Breast epithelium (tissue), 4 donors: ENCODE results near the gene MRPL39. TPM values are rescaled to one million over a fixed set of nuclear protein-coding genes. Genes with fewer than 3 reads are reported as not detected.

Experiments used
- DNase-seq, 2 donors: peaks; one replicate each; pipeline ENCODE4 v3.0.0-alpha.2; 2019; ENCODE audit warnings: low spot score in 2 of 2
- H3K27ac ChIP-seq, 2 donors: fragments of 200-600 bp; sonication (generic) in 1 of 2; one replicate each; pipeline ENCODE4 v1.5.1; 2016 to 2019; ENCODE audit warnings: mild to moderate bottlenecking in 1 of 2
- H3K27me3 ChIP-seq, 2 donors: fragments of 200-600 bp; sonication (generic) in 1 of 2; one replicate each; pipeline versions ENCODE4 v1.5.1 to v1.6.0; 2017 to 2019; ENCODE audit warnings: control low read depth in 1 of 2, mild to moderate bottlenecking in 1 of 2
- H3K36me3 ChIP-seq: fragments of 200-600 bp; one replicate; pipeline ENCODE4 v1.5.1; 2019
- H3K4me1 ChIP-seq, 2 donors: fragments of 200-600 bp; sonication (generic); one replicate each; pipeline ENCODE4 v1.5.1; 2016 to 2019; ENCODE audit warnings: control low read depth in 1 of 2
- H3K4me3 ChIP-seq, 3 donors: fragments of 200-600 bp; sonication (generic); 1 replicate in 2 of 3; 2 replicates in 1 of 3; pipeline ENCODE4 v1.5.1; 2016 to 2019; ENCODE audit warnings: mild to moderate bottlenecking in 3 of 3, moderate library complexity in 2 of 3
- H3K9me3 ChIP-seq, 2 donors: fragments of 200-600 bp; sonication (generic) in 1 of 2; one replicate each; pipeline ENCODE4 v1.5.1; 2016 to 2019; ENCODE audit warnings: control low read depth in 1 of 2
- POLR2A ChIP-seq: fragments of 450-650 bp; IDR thresholded peaks from one replicate; pipeline ENCODE4 v1.6.1; 2016; ENCODE audit warnings: antibody characterized with exemption, mild to moderate bottlenecking, moderate library complexity
- POLR2AphosphoS5 ChIP-seq, 3 donors: sonication (generic); formaldehyde crosslinking; IDR thresholded peaks; one replicate each; pipeline ENCODE4 v1.6.1; 2017; ENCODE audit warnings: antibody characterized with exemption in 3 of 3
- intact Hi-C: fragments of 100-400 bp; cut with DNase I; formaldehyde crosslinking; loops from one replicate; pipeline ENCODE4 v1.15.1; 2023; ENCODE audit warnings: low total_unique reads
- total RNA-seq, 3 donors: library from RNA; depleted of rRNA; stranded (reverse); fragments of >200 nt; gene quantifications; one replicate each; pipeline ENCODE4 v1.1.0, GENCODE V29; 2016
- TF ChIP-seq, protein P1 (sequence below), 3 donors: fragments of 450-650 bp; IDR thresholded peaks; one replicate each; pipeline ENCODE4 v1.5.1; 2016 to 2017; ENCODE audit warnings: antibody characterized with exemption in 3 of 3, mild to moderate bottlenecking in 3 of 3, moderate library complexity in 3 of 3

MRPL39 gene
- total RNA-seq, 3 donors from 2014 or later: 13.0 to 28.2 (median 26.5) TPM

DNA sequence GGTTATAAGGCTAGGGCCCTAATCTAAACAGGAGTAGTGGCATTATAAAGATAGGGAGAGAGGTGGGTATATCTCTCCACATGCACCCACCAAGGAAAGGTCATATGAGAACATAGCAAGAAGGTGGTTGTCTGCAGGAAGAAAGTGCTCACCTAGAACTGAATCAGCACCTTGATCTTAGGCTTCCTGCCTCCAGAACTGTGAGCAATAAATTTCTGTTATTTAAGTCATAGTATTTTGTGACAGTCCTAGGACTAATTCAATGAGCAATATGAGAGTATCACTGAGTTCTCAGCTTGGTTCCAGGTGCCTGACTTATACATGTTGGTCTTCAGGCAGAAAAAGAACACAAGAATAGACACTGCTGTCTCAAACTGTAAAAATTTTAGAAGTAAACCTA lies 51.8 kb downstream of the MRPL39 start:
- intact Hi-C loops: no loop called here
- H3K9me3 ChIP-seq: no peaks in the 10 kb centered on the region
- no peaks in the 10 kb centered on the region for H3K36me3 ChIP-seq
- no peaks in the 10 kb centered on the region for H3K4me1 ChIP-seq
- no peak overlapping the region for H3K27ac ChIP-seq
- no peak for DNase-seq
- H3K4me3 ChIP-seq: no peak overlapping the region
- no peaks in the 10 kb centered on the region for H3K27me3 ChIP-seq
- TF ChIP-seq, protein P1, sequence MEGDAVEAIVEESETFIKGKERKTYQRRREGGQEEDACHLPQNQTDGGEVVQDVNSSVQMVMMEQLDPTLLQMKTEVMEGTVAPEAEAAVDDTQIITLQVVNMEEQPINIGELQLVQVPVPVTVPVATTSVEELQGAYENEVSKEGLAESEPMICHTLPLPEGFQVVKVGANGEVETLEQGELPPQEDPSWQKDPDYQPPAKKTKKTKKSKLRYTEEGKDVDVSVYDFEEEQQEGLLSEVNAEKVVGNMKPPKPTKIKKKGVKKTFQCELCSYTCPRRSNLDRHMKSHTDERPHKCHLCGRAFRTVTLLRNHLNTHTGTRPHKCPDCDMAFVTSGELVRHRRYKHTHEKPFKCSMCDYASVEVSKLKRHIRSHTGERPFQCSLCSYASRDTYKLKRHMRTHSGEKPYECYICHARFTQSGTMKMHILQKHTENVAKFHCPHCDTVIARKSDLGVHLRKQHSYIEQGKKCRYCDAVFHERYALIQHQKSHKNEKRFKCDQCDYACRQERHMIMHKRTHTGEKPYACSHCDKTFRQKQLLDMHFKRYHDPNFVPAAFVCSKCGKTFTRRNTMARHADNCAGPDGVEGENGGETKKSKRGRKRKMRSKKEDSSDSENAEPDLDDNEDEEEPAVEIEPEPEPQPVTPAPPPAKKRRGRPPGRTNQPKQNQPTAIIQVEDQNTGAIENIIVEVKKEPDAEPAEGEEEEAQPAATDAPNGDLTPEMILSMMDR (IDR thresholded peaks at IDR 0.05): no peak
- TF ChIP-seq POLR2AphosphoS5 (IDR thresholded peaks at IDR 0.05): no peak
- TF ChIP-seq POLR2A: no peak

GRCh38 chr21:25552856-25553255 lies 54.4 kb downstream of the MRPL39 start:
- no peaks in the 10 kb centered on the region for H3K4me1 ChIP-seq
- DNase-seq: no peak
- H3K4me3 ChIP-seq: no peak overlapping the region
- H3K27me3 ChIP-seq: no peaks in the 10 kb centered on the region
- no peaks in the 10 kb centered on the region for H3K36me3 ChIP-seq
- no peak for TF ChIP-seq POLR2AphosphoS5 (IDR thresholded peaks at IDR 0.05)
- TF ChIP-seq POLR2A: no peak
- TF ChIP-seq, protein P1 (IDR thresholded peaks at IDR 0.05): no peak
- intact Hi-C loops: no loop called here
- no peaks in the 10 kb centered on the region for H3K9me3 ChIP-seq
- no peak overlapping the region for H3K27ac ChIP-seq

DNA sequence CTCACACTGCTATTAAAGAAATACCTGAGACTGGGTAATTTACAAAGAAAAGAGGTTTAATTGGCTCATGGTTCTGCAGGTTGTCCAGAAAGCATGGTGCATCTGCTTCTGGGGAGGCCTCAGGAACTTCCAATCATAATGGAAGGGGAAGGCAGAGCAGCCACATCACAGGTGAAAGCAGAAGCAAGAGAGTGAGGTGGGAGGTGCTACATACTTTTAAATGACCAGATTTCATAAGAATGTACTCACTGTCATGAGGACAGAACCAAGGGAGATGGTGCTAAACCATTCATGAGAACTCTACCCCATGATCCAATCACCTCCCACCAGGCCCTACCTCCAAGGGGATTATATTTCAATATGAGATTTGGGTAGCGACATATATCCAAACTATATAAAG lies 55.7 kb downstream of the MRPL39 start:
- no peak for DNase-seq
- intact Hi-C loops: no loop called here
- Histone ChIP-seq H3K9me3 (no peaks in the 10 kb centered on the region), H3K27me3 (no peaks in the 10 kb centered on the region), H3K4me1 (no peaks in the 10 kb centered on the region), H3K36me3 (no peaks in the 10 kb centered on the region), H3K27ac (no peak overlapping the region), H3K4me3 (no peak overlapping the region)
- no peak for TF ChIP-seq POLR2A

- H3K9me3 ChIP-seq: no peaks in the 10 kb centered on the region
- H3K4me1 ChIP-seq: no peaks in the 10 kb centered on the region
- H3K36me3 ChIP-seq: no peaks in the 10 kb centered on the region
- TF ChIP-seq POLR2AphosphoS5 (IDR thresholded peaks at IDR 0.05) (no peak), POLR2A (no peak)
- TF ChIP-seq, protein P1 (IDR thresholded peaks at IDR 0.05): no peak
- no peak for DNase-seq
- intact Hi-C loops: no loop called here
- no peaks in the 10 kb centered on the region for H3K27me3 ChIP-seq
- no peak overlapping the region for H3K4me3 ChIP-seq
- no peak overlapping the region for H3K27ac ChIP-seq
These were observed 56.7 kb downstream of the MRPL39 start for GRCh38 chr21:25550352-25551120.

GRCh38 chr21:25541042-25541441 lies 66.2 kb downstream of the MRPL39 start:
- Histone ChIP-seq H3K36me3 (no peaks in the 10 kb centered on the region), H3K27me3 (no peaks in the 10 kb centered on the region), H3K4me3 (no peak overlapping the region), H3K4me1 (no peaks in the 10 kb centered on the region), H3K9me3 (peaks cover 8 to 28% of the 10 kb centered on the region in 2 donors), H3K27ac (no peak overlapping the region)
- intact Hi-C loops: no loop called here
- DNase-seq: no peak
- TF ChIP-seq, protein P1 (IDR thresholded peaks at IDR 0.05): no peak
- TF ChIP-seq POLR2A (no peak), POLR2AphosphoS5 (IDR thresholded peaks at IDR 0.05) (no peak)
